Stimulated activated CD4-positive, alpha-beta T cell treated with anti-CD3 and anti-CD28 coated beads, Interleukin-12 subunit alpha, Interleukin-12 subunit beta, amount 100 ng/mL, for 48 hours (primary cell): ENCODE results near the gene SLC9A3.

ENCODE experiments used
- DNase-seq, 3 donors: peaks; one replicate each; pipeline ENCODE4 v3.0.0-alpha.2; 2020; ENCODE audit warnings: low read depth in 2 of 3, low spot score in 1 of 3

Gene SLC9A3

GRCh38 chr5:527646-528628 lies 3.7 kb upstream of the SLC9A3 start:
- no peak for DNase-seq

- no peak for DNase-seq
These were observed 2.3 kb upstream of the SLC9A3 start for GRCh38 chr5:526456-527088.

- no peak for DNase-seq
These were observed 1.7 kb upstream of the SLC9A3 start for GRCh38 chr5:525916-526315.

- no peak for DNase-seq
These were observed 918 bp upstream of the SLC9A3 start for GRCh38 chr5:524973-525761.

GRCh38 chr5:523441-524222 lies 617 bp downstream of the SLC9A3 start:
- no peak for DNase-seq

- DNase-seq, result no peak
These were observed 1.3 kb downstream of the SLC9A3 start for GRCh38 chr5:522899-523440.

- DNase-seq, result no peak
These were observed 2.1 kb downstream of the SLC9A3 start for GRCh38 chr5:522116-522515.

- no peak for DNase-seq
These were observed 2.6 kb downstream of the SLC9A3 start for GRCh38 chr5:521680-522079.

GRCh38 chr5:520850-521226 lies 3.4 kb downstream of the SLC9A3 start:
- no peak for DNase-seq

- no peak for DNase-seq
These were observed 3.9 kb downstream of the SLC9A3 start for GRCh38 chr5:520196-520849.

- no peak for DNase-seq
These were observed 5.5 kb downstream of the SLC9A3 start for GRCh38 chr5:518721-519120.

- DNase-seq, result no peak
These were observed 6.6 kb downstream of the SLC9A3 start for GRCh38 chr5:517535-518100.

- DNase-seq, result no peak
These were observed 7.3 kb downstream of the SLC9A3 start for GRCh38 chr5:516980-517379.

- DNase-seq, result no peak
These were observed 7.8 kb downstream of the SLC9A3 start for GRCh38 chr5:516338-516925.

- no peak for DNase-seq
These were observed 8.9 kb downstream of the SLC9A3 start for GRCh38 chr5:515273-515836.

GRCh38 chr5:514673-515072 lies 9.6 kb downstream of the SLC9A3 start:
- DNase-seq, result no peak

GRCh38 chr5:514101-514485 lies 10.2 kb downstream of the SLC9A3 start:
- no peak for DNase-seq

- DNase-seq, result no peak
These were observed 10.8 kb downstream of the SLC9A3 start for GRCh38 chr5:513216-514100.
